Keratinocyte (primary cell): Measurements from ENCODE around the gene EBNA1BP2.

Source experiments
- EZH2 ChIP-seq: IDR thresholded peaks from one replicate; pipeline ENCODE4 v1.6.1; 2012; ENCODE audit warnings: inconsistent platforms, mild to moderate bottlenecking, low read length, moderate library complexity
- TF ChIP-seq, protein P1 (sequence below), 3 experiments: IDR thresholded peaks in 1 of 3; conservative IDR thresholded peaks in 1 of 3; optimal IDR thresholded peaks in 1 of 3; 2 replicates in 2 of 3; 3 replicates in 1 of 3; pipeline versions ENCODE3 to v1.5.1; 2011; ENCODE audit warnings: low read length in 3 of 3, mild to moderate bottlenecking in 3 of 3, moderate library complexity in 2 of 3, control low read depth in 1 of 3, inconsistent platforms in 1 of 3; ENCODE audit not compliant: insufficient read depth in 2 of 3; ENCODE audit errors: extremely low read depth in 1 of 3

DNA sequence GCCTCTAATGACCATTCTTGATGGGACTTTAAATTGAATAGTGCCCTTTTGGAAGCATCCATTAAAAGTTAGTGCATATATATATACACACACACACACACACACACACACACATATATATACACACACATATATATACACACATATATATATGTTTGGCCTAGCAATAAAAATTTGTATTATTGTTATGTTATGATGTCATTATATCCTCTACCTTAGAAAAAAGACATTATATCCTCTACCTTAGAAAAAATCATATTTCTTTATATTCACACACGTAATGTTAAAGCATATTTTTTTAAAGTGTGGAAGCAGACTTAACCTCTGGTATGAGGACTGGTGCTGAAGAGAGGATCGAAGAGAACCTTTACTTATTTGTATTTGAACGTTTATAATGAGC lies 43.3 kb downstream of the EBNA1BP2 start:
- TF ChIP-seq, protein P1, sequence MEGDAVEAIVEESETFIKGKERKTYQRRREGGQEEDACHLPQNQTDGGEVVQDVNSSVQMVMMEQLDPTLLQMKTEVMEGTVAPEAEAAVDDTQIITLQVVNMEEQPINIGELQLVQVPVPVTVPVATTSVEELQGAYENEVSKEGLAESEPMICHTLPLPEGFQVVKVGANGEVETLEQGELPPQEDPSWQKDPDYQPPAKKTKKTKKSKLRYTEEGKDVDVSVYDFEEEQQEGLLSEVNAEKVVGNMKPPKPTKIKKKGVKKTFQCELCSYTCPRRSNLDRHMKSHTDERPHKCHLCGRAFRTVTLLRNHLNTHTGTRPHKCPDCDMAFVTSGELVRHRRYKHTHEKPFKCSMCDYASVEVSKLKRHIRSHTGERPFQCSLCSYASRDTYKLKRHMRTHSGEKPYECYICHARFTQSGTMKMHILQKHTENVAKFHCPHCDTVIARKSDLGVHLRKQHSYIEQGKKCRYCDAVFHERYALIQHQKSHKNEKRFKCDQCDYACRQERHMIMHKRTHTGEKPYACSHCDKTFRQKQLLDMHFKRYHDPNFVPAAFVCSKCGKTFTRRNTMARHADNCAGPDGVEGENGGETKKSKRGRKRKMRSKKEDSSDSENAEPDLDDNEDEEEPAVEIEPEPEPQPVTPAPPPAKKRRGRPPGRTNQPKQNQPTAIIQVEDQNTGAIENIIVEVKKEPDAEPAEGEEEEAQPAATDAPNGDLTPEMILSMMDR (optimal IDR thresholded peaks at IDR 0.05 in 1 of 3, IDR thresholded peaks at IDR 0.05 in 1 of 3, conservative IDR thresholded peaks at IDR 0.05 in 1 of 3; ENCODE audit: extremely low read depth in 1 of 3, insufficient read depth in 2 of 3, low read length in 3 of 3) = no peak
- no peak for TF ChIP-seq EZH2
